Right renal cortex interstitium (tissue), 3 donors: ENCODE results near the gene RNF44. TPM values are rescaled to one million over a fixed set of nuclear protein-coding genes. Genes with fewer than 3 reads are reported as not detected.
"Not testable (repeated sequence)": the region's sequence is repeated elsewhere in the genome, so short reads cannot be mapped to it uniquely, and the experiment has no call there.

ENCODE experiments used
- DNase-seq, 3 donors: peaks; one replicate each; pipeline ENCODE4 v3.0.0-alpha.2; 2013; ENCODE audit warnings: low read depth in 3 of 3, low spot score in 2 of 3
- polyA plus RNA-seq, 3 donors: library from polyadenylated mRNA; unstranded; fragments of 120-200 nt; gene quantifications; one replicate each; pipeline ENCODE4 v1.2.1, GENCODE V29; 2013; ENCODE audit not compliant: insufficient read length in 3 of 3

Gene RNF44
- polyA plus RNA-seq, 3 donors, result 28.6 to 34.4 (median 32.1) TPM

DNA sequence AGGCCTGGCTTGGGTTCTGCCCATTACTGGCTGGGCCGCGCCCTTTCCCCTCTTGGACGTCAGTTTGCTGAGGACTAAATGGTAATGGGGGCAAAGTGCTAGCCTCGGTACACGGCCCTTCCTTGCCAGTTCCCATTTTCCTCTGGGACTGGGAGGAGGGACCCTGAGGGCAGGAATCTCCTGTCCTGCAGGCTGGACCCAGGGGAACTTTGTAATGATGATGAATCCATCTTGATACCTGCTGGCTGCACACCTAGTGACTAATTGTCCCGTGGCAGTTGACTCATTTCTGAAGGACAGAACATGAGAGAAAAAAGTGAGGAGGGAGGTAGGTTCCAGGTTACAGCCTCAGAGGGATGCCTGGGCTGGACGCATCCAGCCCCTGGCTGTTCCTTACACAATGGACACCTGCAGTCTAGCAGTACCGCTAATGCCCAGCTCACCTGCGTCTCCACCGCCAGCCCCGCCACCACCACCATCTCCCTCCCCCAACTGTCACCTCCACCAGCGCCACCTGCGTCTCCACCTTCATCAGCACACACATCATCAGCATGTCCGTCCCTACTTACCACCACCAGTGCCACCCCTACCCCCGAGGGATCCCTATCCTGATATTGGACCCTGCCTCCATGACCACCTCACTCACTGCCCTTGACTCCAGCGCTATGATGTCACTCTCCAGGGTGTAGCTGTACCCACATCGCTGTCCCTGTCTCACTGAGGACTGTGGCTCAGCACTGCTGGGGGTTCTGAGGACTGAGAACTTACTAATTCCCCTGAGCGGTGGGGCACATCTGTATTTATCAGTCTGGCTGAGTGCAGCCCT is 16.3 kb upstream of the RNF44 start:
- no peak for DNase-seq

GRCh38 chr5:176552332-176552869 is 15.2 kb upstream of the RNF44 start:
- no peak for DNase-seq

GRCh38 chr5:176550937-176551336 is 13.7 kb upstream of the RNF44 start:
- not testable (repeated sequence) for DNase-seq

GRCh38 chr5:176550275-176550831 is 13.2 kb upstream of the RNF44 start:
- DNase-seq, result no peak

- DNase-seq, result no peak
Measured at GRCh38 chr5:176549871-176550270, 12.7 kb upstream of the RNF44 start.

GRCh38 chr5:176548967-176549444 is 11.8 kb upstream of the RNF44 start, which contains the start of gene CDHR2:
CDHR2 (plus strand) TSS chr5:176549342; CDS start chr5:176565353, 16,011 bp downstream.
- DNase-seq, result no peak

- DNase-seq, result no peak
Measured at GRCh38 chr5:176547802-176548201, 10.6 kb upstream of the RNF44 start.

DNA sequence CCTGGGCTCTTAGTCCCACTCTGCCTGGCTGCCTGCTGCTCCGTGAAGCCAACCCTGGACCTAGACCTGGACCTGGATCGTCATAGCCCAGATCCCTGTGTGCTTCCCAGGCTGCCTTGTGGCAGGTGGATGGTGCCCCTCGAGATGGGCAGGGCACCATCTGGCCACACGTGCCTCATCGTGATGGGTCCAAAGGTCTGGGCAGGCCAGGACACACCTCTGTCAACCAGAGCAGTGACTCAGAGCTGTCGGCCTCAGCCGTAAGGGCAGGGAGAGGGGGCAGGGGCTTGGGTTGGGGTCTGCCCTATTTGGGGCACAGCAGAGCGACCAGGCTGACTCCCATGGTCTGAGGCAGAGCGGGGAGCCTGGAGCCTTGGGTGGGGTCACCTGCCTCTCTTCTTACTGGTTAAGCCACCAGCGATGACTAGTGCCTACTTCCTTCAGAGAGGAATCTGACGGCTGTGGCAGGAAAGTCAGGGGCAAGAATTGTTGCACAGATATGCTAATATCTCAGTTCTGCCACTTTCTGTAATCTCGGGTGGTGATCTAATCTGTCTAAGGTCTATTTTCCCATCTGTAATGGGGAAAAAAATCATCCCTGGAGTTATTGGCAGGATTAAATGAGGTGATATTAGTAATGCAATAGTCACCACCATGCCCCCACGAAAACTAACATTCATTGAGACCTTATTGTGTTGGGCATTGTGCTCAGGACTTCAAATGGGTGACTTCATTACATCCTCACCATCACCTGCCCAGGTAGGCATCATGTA is 8.7 kb upstream of the RNF44 start:
- no peak for DNase-seq

DNA sequence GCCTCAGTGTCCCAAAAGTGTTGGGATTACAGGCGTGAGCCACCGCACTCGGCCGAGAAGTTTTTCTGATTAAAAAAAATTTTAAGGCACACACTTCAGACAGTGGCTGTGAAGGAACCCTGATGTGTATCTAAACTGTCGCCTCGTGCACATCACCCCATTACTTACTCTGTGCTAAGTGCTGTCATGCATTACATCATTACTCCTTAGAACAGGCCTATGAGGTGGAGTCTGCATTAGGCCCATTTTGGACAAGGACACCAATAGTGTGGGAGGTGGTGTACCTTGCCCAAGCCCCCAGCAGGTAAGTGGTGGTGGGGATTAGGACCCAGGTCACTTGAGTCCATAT is 8.2 kb upstream of the RNF44 start:
- DNase-seq, result no peak

- DNase-seq, result no peak
Measured at GRCh38 chr5:176543428-176544182, 6.4 kb upstream of the RNF44 start.

DNA sequence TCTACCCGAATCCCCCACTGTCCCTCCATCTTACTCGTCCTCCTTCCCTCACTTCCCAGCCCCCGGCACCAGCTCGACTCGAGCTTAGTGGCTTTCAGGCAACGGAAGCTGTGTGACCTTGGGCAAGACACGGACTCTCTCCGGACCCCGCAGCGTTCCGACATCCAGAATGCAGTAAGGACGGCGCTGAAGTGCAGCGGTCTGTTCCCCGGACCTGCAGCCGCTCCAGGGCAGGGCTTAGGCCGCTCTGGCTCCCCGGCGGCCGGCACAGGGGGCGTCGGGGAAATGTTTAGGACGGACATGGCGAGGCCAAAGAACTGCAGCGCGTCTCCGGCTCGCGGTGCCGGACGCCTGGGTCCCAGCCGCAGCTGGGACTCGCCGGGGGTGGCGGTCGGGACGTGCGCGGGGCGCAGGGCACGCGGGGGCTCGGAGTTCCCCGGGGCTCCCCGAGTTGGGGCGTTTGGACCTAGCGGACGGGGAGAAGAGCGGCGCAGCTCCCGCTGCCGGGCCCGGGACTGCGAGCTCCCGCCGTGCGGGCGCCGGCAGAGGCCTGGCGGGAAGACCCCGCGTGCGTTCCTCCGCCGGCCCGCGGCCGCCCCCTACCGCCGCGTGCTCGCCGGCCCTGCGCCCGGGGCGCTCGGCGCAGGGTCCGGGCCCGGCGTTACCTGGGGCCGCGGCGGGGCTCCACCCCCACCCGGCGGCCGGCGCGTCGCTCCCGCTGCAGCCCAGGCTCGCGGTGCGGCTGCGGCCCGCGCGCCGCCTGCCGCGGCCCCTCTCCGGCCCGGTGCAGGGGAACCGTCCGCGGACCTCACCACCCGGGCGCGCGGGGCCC is 5.6 kb upstream of the RNF44 start:
- DNase-seq, result no peak

GRCh38 chr5:176542135-176542595 is 5.0 kb upstream of the RNF44 start:
- DNase-seq, result no peak

DNA sequence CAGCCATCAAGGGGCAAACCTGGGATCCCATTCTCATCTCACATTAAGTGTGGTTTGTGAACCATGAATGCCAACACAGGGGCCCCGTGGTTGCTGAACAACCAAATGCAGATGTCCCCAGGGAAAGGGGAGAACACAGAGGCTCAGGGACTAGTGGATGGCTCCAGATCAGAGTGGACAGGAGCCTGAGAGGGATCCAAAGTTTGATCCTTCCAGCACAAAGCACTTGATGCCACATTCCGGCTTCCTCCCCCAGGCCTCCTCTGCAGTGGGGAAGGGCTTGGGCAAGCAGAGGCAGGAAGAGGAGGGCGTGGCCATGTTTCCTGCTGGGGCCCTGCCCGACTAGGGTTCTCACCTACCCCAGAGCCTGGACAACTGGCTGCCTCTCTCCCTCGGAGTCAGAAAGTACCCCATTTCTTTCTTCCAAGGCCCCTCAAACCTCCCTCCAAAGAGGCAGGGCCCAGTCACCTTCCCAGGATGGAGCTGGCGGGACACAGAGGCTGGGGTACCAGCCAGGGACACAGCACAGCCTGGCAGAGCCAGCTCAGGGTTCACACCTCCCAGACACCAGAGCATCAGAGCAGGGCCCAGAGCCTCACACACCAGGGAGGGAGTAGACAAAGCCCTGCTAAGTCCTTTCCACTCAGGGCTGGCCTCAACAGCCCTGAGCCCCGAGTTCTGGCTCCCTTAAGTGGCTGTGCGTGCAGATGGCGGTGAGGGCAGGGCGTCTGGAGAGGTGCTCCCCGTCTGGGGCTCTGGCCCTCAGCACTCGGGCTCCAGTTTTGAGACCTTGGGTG is 4.3 kb upstream of the RNF44 start:
- DNase-seq, result no peak

- DNase-seq, result no peak
Measured at GRCh38 chr5:176540956-176541337, 3.7 kb upstream of the RNF44 start.

- DNase-seq, result no peak
Measured at GRCh38 chr5:176540476-176540899, 3.3 kb upstream of the RNF44 start.

GRCh38 chr5:176538989-176539384 is 1.8 kb upstream of the RNF44 start:
- DNase-seq, result no peak

- DNase-seq, result no peak
Measured at GRCh38 chr5:176538230-176538988, 1.2 kb upstream of the RNF44 start.
